Upper lobe of left lung (tissue), 4 donors: ENCODE data around the gene SMARCA1.

Source experiments
- CTCF ChIP-seq, 6 experiments: fragments of 450-650 bp in 4 of 6; fragments of 200-600 bp in 2 of 6; sonication (generic) in 2 of 6; IDR thresholded peaks; one replicate each; pipeline ENCODE4 v1.5.1; 2016 to 2019; ENCODE audit warnings: antibody characterized with exemption in 6 of 6
- POLR2A ChIP-seq, 4 donors: fragments of 450-650 bp; IDR thresholded peaks; one replicate each; pipeline ENCODE4 v1.5.1; 2016 to 2017; ENCODE audit warnings: antibody characterized with exemption in 4 of 4, mild to moderate bottlenecking in 2 of 4

GRCh38 chrX:129545408-129545807 is 22.1 kb upstream of the SMARCA1 start:
- no peak for TF ChIP-seq POLR2A (IDR thresholded peaks at IDR 0.05)
- no peak for TF ChIP-seq CTCF (IDR thresholded peaks at IDR 0.05)
